Stimulated activated CD8-positive, alpha-beta memory T cell treated with anti-CD3 and anti-CD28 coated beads, Interleukin-4, amount 100 ng/mL, for 1 hour (primary cell): ENCODE data around the gene PIGS.
A peak's percentile ranks its signal among the peaks of the same experiment; 100 is the strongest.

ENCODE experiments used
- DNase-seq, 2 donors: peaks; one replicate each; pipeline ENCODE4 v3.0.0-alpha.2; 2020; ENCODE audit warnings: low read depth in 2 of 2, low spot score in 1 of 2

The PIGS gene

DNA sequence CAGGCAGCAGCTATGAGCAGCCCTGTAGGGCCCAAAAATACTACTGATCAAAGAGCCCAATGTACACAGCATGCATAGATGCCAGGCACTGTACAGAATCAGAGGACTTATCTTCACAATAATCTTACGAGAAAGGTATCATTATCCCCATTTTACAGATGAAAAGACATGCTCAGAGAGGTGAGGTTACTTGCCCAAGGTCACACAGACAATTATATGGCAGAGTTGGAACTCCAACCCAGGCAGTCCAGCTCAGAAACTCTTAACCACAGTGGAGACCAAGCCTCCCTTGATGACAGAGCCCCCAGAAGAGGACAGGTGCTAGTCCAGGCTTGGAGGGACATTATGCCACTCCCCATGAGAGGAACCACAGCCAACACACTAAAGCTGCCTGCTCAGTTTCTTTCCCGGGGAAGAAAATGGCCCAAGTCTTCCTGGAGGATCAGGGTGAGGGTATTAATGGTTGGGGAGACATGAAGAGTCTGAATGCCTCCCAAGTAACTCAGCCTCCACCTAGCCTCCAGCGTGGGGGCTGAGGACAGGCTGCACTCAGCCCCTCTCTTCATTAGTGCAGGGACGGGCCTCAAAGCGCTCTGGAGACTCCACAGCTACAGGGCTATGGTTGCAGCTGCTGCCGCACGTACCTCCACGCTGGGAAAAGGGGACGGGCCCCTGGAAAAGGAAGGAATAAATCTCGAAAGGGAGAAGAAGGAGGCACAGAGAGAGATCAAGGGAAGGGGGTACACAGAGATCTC lies 19.7 kb downstream of the PIGS start:
- DNase-seq: no peak

DNA sequence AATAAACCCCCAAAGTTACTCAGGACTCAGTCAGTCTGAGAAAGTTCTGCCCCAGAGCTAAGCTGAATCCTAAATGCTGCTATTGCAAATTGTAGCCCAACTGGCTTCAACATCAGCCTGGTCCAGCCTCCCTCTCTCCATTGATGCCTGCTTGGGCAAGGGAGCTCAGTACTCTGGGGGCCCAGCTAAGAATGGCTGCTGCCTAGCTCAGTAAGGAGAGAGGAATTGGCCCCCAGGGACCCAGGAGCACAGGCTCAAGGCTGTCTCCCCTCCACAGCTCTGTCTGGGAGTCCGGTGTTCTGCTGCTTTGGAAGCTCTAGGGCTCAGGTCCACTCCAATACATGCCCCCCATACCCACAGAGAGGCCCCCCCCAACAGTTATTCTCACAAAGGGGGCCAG lies 20.5 kb downstream of the PIGS start:
- DNase-seq: no peak

- peak in 1 of 2 donors; percentile 25 for DNase-seq
Observed at GRCh38 chr17:28549236-28550132, 21.8 kb downstream of the PIGS start.

DNA sequence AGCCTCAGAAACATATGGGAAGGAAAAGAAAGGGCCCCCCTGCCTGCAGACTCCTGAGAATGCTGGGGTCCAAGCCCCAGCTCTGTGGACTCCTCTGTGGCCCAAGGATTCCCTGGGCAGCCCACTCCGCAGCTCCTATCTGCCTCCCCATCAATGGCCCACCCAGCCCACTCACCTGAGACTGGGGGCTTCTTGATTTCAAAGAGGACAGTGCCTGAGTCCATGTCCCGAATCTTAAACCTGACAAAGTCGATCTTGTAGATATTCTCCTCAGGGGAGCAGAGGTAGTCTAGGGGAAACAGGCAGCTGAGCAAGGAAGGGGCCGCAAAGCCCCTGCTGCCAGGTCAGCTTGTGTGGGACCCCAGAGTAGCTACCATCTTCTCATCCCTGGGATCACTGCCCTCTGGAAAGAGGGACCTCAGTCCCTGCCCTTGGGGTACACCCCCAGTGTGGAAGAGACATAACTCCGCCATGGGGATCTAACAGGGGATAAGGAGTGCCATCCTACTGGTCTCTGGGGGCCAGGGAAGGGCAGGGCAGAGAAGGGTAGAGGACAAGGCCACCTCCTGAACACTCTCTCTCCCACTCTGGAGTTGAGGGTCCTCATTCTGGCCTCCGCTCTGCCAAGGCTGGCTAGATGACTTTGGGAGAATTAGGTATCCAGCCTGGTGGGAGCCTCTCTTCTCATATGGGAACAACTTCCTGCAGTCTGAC lies 22.8 kb downstream of the PIGS start:
- DNase-seq: no peak

GRCh38 chr17:28547623-28548416 lies 23.5 kb downstream of the PIGS start:
- DNase-seq: peak in 1 of 2 donors; percentile 33

- no peak for DNase-seq
Observed at GRCh38 chr17:28547096-28547622, 24.2 kb downstream of the PIGS start.

DNA sequence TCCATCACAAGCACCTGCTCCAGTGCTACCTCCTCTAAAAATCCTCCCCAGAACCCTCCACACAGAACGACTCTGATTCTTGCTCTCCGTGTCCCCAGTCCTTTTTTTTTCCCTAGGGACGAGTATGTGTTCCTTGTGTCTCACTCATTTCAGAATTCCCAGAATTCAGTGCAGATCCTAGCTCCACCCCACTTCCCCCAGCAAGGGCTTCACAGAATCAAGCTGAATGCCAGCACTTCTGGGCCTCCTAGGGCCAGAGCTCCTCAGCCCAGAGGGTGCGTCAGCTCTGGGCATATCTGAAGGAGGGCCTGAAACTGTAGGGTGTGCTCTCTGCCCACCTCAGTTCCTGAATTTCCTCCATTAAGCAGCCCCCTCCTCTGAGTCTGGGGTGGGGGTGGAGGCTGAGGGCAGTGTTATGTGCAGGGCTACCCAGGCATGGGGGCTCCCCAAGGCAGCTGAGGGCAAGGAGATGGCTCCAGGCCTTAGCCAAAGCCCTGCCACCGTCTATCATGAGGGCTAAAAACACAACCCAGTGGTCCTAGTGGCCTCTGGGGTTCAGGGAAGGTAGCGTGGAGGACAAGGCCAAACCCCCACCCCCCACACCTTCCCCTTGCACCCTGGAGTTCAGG lies 25.4 kb downstream of the PIGS start:
- no peak for DNase-seq

DNA sequence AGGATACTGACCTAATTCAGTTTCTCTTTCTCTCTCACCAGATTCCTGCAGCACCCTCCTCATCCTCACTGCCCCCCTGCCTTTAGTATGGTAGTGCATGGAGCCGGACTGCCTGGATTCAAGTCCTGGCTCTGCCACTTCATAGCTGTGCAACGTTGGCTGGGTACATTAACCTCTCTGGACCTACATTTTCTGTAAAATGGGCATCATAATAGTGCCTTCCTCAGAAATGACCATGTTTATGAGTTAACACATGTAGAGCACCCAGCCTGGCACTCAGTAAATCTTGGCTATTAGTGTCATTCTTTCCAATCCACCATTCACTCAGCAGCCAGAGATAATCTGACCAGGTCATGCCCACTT lies 26.2 kb downstream of the PIGS start:
- DNase-seq: no peak

- DNase-seq: no peak
Observed at GRCh38 chr17:28544402-28545140, 26.8 kb downstream of the PIGS start.

DNA sequence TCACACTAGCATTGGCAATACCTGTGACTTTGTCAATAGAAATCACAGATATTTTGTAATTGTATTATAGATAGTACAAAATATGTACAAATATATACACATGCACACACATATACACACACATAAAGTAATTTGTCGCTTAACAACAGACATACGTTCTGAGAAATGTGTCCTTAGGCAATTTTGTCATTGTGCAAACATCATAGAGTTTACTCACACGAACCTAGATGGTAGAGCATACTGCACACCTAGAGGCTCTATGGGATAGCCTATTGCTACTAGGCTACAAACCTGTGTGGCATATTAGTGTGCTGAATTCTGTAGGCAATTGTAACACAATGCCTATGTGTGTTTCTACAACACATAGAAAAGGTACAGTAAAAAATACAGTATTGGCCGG lies 29.9 kb downstream of the PIGS start:
- DNase-seq: no peak

GRCh38 chr17:28540231-28540630 lies 31.1 kb downstream of the PIGS start:
- no peak for DNase-seq

DNA sequence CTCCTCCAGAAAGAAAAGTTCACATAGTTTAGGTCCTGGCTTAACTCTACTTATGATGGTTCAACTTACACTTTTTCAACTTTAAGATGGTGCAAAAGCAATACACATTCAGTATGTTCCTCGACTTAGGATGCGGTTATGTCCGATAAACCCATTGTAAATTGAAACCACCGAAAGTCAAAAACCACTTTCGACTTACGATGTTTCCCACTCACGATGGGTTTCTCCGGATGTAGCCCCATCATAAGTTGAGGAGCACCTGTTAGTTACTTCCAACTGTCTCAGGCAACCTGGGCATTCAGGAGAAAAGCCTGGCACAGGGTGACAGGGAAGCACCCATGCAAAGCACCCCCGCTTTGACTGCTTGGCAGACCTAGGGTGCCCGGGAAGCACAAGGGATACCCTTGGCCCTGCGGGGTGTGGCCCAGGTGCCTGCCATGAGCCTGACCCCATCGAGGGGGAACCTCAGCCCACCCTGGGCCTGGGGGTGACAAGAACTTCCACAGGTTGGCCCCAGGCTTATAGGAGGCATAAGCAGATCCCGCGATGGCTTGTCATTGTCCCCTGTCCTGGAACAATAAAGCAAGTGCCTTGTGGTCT lies 32.9 kb downstream of the PIGS start:
- no peak for DNase-seq

DNA sequence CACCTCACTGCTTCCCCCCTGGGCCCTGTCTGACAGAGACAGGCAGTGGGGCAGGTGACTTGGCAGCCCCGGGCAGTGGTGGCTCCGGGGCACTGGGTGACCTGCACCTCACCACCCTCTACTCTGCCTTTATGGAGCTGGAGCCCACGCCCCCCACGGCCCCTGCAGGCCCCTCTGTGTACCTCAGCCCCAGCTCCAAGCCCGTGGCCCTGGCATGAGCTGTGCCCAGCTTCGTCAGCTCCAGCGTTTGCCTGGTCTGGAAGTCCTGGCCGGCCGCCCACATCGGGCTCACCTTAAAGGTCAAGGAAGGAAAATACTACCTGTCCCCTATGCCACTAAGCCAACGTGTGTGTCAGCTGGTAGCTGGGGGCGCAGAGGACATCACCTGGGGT lies 34.1 kb downstream of the PIGS start:
- DNase-seq: no peak

DNA sequence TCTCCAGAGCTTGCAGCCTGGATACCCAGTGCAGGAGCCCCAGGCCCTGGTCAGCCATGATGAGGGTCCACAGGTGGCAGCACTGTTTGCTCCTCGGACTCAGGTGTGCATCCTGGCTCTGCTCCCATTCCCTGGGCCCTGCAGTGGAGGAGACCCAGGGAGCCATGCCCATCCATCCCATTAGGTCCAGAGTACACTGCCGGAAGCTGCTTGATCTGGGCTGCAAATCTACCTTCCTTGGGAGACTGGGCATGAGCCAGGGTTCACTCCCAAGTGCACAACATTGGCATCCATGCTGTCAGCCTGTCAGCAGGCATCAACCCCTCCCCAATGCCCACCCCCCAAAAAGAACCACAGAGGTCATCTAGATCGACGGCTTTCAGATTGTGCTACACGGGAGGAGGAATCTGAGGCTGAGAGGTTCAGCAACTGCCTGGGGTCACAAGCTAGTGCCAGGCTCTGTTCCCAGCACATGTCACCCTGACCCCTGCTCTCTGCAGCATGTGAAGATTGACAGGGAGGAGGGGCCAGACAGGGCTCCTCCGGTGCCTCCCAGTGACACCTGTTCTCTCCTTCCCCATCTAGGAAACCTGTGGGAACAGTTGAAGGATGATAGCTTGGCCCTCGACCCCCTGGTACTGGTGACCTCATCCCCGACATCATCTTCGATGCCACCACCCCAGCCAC lies 34.6 kb downstream of the PIGS start:
- DNase-seq: no peak

GRCh38 chr17:28534740-28535375 lies 36.5 kb downstream of the PIGS start:
- no peak for DNase-seq

DNA sequence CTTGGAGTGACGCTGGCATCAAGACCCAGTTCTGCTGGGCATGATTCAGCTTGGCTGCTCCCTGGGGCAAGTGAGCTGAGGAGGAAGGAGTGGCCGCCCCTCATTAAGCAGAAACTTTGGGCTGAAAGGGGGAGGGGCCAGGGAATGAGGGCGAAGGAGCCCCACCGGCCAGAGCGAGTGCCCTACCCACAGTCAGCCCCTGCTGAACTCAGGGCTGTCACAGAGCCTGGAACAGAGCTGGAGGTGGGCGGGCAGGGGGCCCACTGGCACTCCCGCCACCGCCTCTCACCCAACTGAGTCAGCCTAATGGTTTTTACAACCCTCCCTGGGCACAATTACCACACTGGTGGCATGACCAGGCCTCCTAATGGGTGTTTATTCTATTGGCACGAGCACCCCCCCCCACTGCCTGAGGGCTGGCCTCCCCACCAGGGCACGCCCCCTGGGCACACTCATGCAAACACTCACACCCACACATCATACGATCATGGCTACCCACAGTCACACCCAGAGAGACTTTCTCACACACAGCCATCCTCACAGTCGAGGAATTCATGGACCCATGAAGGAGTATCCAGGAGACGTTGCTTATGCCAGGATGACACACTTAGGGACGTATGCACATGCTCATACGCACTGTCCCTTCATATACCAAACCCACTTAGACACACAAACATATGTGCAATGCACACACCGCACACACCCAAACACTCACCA lies 38.1 kb downstream of the PIGS start:
- DNase-seq: no peak
